Coronary artery (tissue), 2 donors: ENCODE data around the gene LASP1.
A peak's percentile ranks its signal among the peaks of the same experiment; 100 is the strongest.
"Not testable (repeated sequence)": the region's sequence is repeated elsewhere in the genome, so short reads cannot be mapped to it uniquely, and the experiment has no call there.

Experiments
- DNase-seq: peaks from one replicate; pipeline ENCODE4 v3.0.0-alpha.2; 2017; ENCODE audit warnings: low spot score
- H3K27ac ChIP-seq, 2 donors: fragments of 200-600 bp; sonication (generic); one replicate each; pipeline ENCODE4 v1.5.1; 2016 to 2019
- H3K4me3 ChIP-seq: fragments of 200-600 bp; sonication (generic); 2 replicates; pipeline ENCODE4 v1.5.1; 2016; ENCODE audit warnings: mild to moderate bottlenecking, moderate library complexity
- CTCF ChIP-seq: fragments of 200-600 bp; sonication (generic); IDR thresholded peaks from one replicate; pipeline ENCODE4 v1.5.1; 2019; ENCODE audit warnings: antibody characterized with exemption

LASP1 gene

GRCh38 chr17:38926293-38927070 is 56.6 kb downstream of the LASP1 start:
- H3K4me3 ChIP-seq: no peak overlapping the region
- peak overlapping the region; percentile 59 to 64 for H3K27ac ChIP-seq
- no peak for TF ChIP-seq CTCF
- no peak for DNase-seq

GRCh38 chr17:38930782-38931181 is 60.9 kb downstream of the LASP1 start:
- DNase-seq, H3K27ac ChIP-seq, H3K4me3 ChIP-seq: not testable (repeated sequence)

GRCh38 chr17:38933962-38934361 is 64.1 kb downstream of the LASP1 start:
- DNase-seq, H3K4me3 ChIP-seq: not testable (repeated sequence)
- peak overlapping the region; percentile 6 to 69 for H3K27ac ChIP-seq

GRCh38 chr17:38939987-38940386 is 70.1 kb downstream of the LASP1 start:
- no peak overlapping the region for H3K4me3 ChIP-seq
- TF ChIP-seq CTCF: no peak
- no peak for DNase-seq

GRCh38 chr17:38940404-38940803 is 70.5 kb downstream of the LASP1 start:
- DNase-seq: no peak
- Histone ChIP-seq H3K27ac (no peak overlapping the region), H3K4me3 (no peak overlapping the region)
- TF ChIP-seq CTCF: no peak

More at GRCh38 chr17:38939987-38940386, 70.1 kb downstream of the LASP1 start:
- H3K27ac ChIP-seq: no peak overlapping the region

- no peak overlapping the region for H3K27ac ChIP-seq
- no peak for TF ChIP-seq CTCF
These were observed 73.0 kb downstream of the LASP1 start for GRCh38 chr17:38942696-38943334.

GRCh38 chr17:38943607-38944006 is 73.7 kb downstream of the LASP1 start:
- no peak for DNase-seq
- no peak for TF ChIP-seq CTCF
- Histone ChIP-seq H3K27ac (no peak overlapping the region), H3K4me3 (no peak overlapping the region)

More at GRCh38 chr17:38942696-38943334, 73.0 kb downstream of the LASP1 start:
- H3K4me3 ChIP-seq: no peak overlapping the region
- no peak for DNase-seq

- TF ChIP-seq CTCF: no peak
- no peak overlapping the region for H3K4me3 ChIP-seq
- no peak for DNase-seq
These were observed 77.3 kb downstream of the LASP1 start for GRCh38 chr17:38947189-38947588.

GRCh38 chr17:38953800-38954199 is 83.9 kb downstream of the LASP1 start:
- DNase-seq, H3K27ac ChIP-seq, H3K4me3 ChIP-seq: not testable (repeated sequence)

More at GRCh38 chr17:38947189-38947588, 77.3 kb downstream of the LASP1 start:
- H3K27ac ChIP-seq: no peak overlapping the region
